Cardiac fibroblast (primary cell): Measurements from ENCODE around the gene CPN2.

Source experiments
- DNase-seq, 2 donors: peaks; one replicate each; pipeline versions ENCODE4 v3.0.0 to v3.0.0-alpha.2; 2010; ENCODE audit warnings: low read depth in 2 of 2
- H3K4me3 ChIP-seq, 2 donors: replicated peaks in 1 of 2; 1 replicate in 1 of 2; 2 replicates in 1 of 2; pipeline ENCODE4 v1.5.1; 2011; ENCODE audit warnings: low read depth in 2 of 2, low read length in 2 of 2, mild to moderate bottlenecking in 2 of 2, moderate library complexity in 1 of 2
- TF ChIP-seq, protein P1 (sequence below): IDR thresholded peaks from one replicate; pipeline ENCODE4 v1.5.1; 2011; ENCODE audit warnings: low read depth, mild to moderate bottlenecking, low read length, inconsistent platforms

CPN2 gene

DNA sequence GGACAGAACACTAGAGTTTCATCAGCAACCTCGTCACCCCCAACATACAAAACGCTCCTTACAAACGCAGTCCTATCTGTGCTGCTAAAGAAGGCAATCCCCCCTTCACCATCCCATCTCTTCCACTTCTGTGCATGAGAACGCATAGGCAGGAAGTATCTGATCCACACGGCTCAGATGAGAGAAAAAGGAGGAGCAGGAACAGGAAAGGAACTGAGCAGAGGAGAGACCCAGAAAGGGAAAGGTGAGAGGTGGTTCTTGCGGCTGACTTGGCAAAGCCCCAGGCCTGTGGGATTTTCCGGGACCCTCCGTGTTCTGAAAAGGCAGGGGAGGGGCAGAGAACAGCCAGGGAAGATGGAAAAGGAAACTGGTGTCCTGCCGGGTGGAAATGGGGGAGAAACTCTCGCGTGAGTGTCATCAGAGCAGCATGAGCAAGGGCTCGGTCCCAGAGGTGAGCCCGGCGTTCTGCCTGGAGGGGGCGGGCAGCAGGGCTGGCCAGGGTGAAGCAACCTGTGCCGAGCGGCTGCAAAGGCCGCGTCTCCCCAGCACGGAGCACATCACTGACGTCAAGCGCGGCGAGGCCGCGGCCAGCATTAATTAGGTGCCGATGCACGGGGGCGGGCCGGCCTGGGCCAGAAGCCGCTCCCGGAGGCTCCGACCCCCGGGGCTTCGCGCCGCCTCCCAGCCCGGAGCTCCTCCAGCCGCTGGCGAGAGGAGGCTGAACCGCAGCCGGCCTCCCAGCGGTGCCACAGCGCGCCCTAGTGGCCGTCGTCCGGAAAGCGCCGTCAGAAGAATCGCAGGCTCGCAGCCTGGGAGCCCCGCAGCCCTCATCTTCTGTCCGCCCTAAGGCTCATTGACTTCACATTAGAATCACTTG is 35.8 kb downstream of the CPN2 start:
- TF ChIP-seq, protein P1, sequence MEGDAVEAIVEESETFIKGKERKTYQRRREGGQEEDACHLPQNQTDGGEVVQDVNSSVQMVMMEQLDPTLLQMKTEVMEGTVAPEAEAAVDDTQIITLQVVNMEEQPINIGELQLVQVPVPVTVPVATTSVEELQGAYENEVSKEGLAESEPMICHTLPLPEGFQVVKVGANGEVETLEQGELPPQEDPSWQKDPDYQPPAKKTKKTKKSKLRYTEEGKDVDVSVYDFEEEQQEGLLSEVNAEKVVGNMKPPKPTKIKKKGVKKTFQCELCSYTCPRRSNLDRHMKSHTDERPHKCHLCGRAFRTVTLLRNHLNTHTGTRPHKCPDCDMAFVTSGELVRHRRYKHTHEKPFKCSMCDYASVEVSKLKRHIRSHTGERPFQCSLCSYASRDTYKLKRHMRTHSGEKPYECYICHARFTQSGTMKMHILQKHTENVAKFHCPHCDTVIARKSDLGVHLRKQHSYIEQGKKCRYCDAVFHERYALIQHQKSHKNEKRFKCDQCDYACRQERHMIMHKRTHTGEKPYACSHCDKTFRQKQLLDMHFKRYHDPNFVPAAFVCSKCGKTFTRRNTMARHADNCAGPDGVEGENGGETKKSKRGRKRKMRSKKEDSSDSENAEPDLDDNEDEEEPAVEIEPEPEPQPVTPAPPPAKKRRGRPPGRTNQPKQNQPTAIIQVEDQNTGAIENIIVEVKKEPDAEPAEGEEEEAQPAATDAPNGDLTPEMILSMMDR, result peak; percentile 71
- H3K4me3 ChIP-seq, result peak overlapping the region; percentile 43 to 52
- peak; percentile 80 to 91 for DNase-seq

DNA sequence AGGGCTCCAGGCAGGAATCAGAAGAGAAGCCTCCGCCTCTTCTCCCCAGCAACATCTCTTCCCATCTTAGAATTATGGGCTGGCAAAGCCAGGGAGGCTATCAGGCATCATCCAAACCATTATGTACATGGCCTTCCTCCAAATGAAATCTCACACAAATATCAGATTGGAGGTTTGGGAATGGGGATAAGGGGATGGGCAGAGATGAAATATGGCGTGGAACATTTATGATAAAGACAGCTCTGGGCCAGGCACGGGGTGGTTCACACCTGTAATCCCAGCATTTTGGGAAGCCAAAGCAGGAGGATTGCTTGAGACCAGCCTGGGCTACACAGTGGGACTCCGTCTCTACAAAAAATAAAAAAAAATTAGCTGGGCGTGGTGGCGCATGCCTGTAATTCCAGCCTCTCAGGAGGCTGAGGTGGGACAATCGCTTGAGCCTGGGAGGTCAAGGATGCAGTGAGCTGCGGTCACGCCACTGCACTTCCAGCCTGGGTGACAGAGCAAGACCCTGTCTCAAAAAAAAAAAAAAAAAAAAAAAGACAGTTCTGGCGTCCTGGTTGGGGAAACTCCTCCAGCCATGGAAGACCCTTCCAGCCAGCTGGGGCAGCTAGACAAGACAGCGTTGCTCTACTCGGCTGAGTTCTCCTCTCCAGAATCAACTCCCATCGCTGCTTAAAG is 36.6 kb downstream of the CPN2 start:
- no peak overlapping the region for H3K4me3 ChIP-seq

DNA sequence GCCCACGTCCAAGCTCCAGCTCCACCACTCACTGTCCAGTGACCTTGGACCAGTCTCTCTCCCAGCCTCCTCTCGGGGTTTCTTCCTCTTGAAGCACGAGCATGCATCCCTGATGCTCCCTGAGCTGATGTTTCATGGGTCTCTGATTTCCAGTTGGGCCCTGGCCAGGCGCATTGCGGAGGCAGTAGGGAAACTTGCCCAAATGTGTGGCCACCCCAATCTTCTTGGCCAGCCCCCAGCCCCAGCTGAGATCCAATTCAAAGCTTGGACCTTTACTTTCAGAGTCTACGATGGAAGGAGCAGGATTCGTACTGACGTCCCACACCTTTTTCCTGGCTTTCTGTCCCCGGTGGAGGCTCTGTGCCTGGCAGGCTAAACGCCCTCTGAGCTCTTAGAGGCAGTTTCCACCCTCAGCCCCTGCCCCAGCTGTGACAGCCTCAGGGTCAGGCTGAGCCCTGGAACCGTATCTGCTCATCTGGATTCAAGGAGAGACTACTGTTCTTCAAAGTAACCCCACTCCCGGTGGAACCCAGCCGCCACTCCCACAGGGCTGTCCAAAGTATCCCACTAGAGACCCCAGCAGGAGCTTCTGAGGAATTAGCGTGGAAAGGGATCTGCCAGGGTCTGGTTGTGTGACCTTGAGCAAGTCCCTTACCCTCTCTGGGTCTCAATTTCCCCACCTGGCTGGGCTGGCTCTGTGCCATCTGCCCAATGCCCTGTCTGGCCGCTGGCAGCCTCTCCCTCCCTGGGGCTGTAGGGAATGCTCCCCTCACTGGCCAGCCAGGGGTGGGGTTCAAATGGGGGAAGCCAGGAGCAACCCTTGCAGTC is 37.4 kb downstream of the CPN2 start:
- H3K4me3 ChIP-seq, result no peak overlapping the region
- DNase-seq, result peak in 1 of 2 donors; percentile 82
- TF ChIP-seq, protein P1, result no peak

More for the DNA sequence above, 36.6 kb downstream of the CPN2 start:
- TF ChIP-seq, protein P1, result no peak
- no peak for DNase-seq

DNA sequence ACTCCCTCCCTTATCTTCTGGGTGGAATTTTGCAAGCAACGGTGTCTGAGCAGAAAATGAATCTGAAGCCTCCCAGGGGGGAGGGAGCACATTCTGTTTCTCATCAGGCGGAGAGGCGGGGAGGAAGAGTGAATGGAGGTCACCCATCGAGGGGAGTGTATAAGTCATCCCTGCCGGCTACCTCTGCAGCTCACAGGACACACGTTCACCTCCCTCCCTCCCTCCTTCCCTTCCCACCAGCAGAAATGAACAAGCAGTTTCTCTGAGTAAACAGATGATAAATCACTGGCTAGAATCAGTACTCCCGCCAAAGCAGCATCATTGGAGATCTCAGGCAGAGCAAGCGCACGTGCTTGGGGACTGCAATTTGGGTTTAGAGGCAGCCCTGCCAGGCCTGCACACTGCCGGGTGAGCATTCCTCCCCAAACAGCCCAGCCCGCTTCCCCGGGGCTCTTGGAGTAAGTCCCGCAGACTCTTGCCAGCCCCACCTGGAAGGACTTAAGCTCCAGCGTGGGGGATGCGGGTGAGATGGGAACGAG is 38.3 kb downstream of the CPN2 start:
- no peak overlapping the region for H3K4me3 ChIP-seq
- TF ChIP-seq, protein P1, result no peak
- DNase-seq, result peak; percentile 45 to 79

DNA sequence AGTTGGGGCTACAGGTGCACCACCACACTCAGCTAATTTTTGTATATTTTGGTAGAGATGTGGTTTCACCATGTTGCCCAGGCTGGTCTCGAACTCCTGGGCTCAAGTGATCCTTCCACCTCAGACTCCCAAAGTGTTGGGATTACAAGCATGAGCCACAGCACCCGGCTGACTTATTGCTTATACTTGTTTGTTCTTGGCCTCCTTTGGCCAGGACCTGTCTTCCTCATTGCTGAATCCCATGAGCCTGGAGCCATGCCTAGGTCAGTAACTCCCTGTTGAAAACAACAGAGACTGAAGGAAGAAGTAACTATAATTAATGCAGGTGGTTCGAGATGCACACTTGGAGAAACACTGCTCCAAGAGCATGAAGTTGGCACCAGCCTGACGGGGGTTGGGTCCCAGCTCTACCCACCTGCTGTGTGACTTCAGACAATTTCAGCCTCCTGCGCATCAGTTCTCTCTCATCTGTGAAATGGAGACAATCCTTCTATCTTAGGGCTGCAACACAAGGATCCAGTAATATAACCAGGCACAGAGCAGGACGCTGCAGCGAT is 38.9 kb downstream of the CPN2 start:
- TF ChIP-seq, protein P1, result no peak
- DNase-seq, result no peak
- H3K4me3 ChIP-seq, result no peak overlapping the region

DNA sequence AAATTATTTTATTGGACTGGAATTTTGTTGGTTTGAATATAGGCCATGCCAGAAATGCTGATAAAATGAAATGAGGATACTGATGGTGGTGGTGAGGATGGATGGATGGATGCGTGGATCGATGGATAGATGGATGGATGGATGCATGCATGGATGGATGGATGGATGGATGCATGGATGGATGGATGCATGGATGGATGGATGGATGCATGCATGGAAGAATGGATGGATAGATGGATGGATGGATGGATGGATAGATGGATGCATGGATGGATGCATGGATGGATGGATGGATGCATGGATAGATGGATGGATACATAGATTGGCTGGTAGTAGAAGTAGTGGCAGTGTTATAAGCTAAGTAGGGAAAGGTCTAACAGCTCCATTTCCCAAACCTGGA is 40.1 kb downstream of the CPN2 start:
- no peak overlapping the region for H3K4me3 ChIP-seq
- no peak for DNase-seq
- TF ChIP-seq, protein P1, result no peak
